OCI-LY1 (cell line): Measurements from ENCODE around the gene ASPRV1.

ENCODE experiments used
- H2AFZ ChIP-seq: fragments of 200-600 bp; sonication (generic), shearing (Covaris generic); 2 replicates; pipeline ENCODE4 v1.6.0; 2014; ENCODE audit warnings: antibody characterized with exemption, mild to moderate bottlenecking, low read length
- H3F3A ChIP-seq: fragments of 200-600 bp; sonication (generic), shearing (Covaris generic); 2 replicates; pipeline ENCODE4 v1.6.0; 2014; ENCODE audit warnings: mild to moderate bottlenecking, antibody characterized with exemption, low read length, moderate library complexity; ENCODE audit not compliant: insufficient read depth
- H3K27ac ChIP-seq: fragments of 200-600 bp; sonication (generic); 2 replicates; pipeline ENCODE4 v1.5.1; 2014; ENCODE audit warnings: low read length, mixed run types, mild to moderate bottlenecking, low read depth; ENCODE audit not compliant: poor library complexity, severe bottlenecking
- H3K27me3 ChIP-seq: fragments of 200-600 bp; sonication (generic); 2 replicates; pipeline ENCODE4 v1.6.0; 2014; ENCODE audit warnings: antibody characterized with exemption, mild to moderate bottlenecking, low read length, moderate library complexity; ENCODE audit not compliant: insufficient read depth
- H3K36me3 ChIP-seq: fragments of 200-600 bp; sonication (generic); 2 replicates; pipeline ENCODE4 v1.6.1; 2014; ENCODE audit warnings: mild to moderate bottlenecking, antibody characterized with exemption, low read length, moderate library complexity, mixed read lengths; ENCODE audit not compliant: insufficient read depth
- H3K4me1 ChIP-seq: fragments of 200-600 bp; sonication (generic); 2 replicates; pipeline ENCODE4 v1.5.1; 2014; ENCODE audit warnings: mild to moderate bottlenecking, low read length, moderate library complexity; ENCODE audit not compliant: insufficient read depth, severe bottlenecking
- H3K4me2 ChIP-seq: fragments of 200-600 bp; sonication (generic), shearing (Covaris generic); 2 replicates; pipeline ENCODE4 v1.6.1; 2014; ENCODE audit warnings: low read length
- H3K4me3 ChIP-seq: fragments of 200-600 bp; sonication (generic); 2 replicates; pipeline ENCODE4 v1.5.1; 2014; ENCODE audit warnings: low read length, low read depth, mild to moderate bottlenecking, mixed read lengths; ENCODE audit not compliant: poor library complexity, severe bottlenecking
- H3K79me2 ChIP-seq: fragments of 200-600 bp; shearing (Covaris generic); 2 replicates; pipeline ENCODE4 v1.6.1; 2016; ENCODE audit warnings: mixed run types, low read length, mixed read lengths; ENCODE audit not compliant: insufficient read depth
- H3K9ac ChIP-seq: fragments of 200-600 bp; sonication (generic), shearing (Covaris generic); 2 replicates; pipeline ENCODE4 v1.6.1; 2014; ENCODE audit warnings: mild to moderate bottlenecking, low read length, mixed read lengths
- H3K9me2 ChIP-seq: fragments of 200-600 bp; sonication (generic), shearing (Covaris generic); 2 replicates; pipeline ENCODE4 v1.6.1; 2014; ENCODE audit warnings: low read depth, mild to moderate bottlenecking, low read length, mixed read lengths
- H3K9me3 ChIP-seq: fragments of 200-600 bp; shearing (Covaris generic); 2 replicates; pipeline ENCODE4 v1.6.1; 2014; ENCODE audit warnings: low read length, mixed read lengths
- H4K20me1 ChIP-seq: fragments of 200-600 bp; sonication (generic), shearing (Covaris generic); 2 replicates; pipeline ENCODE4 v1.6.0; 2016; ENCODE audit warnings: mild to moderate bottlenecking, low read length; ENCODE audit not compliant: insufficient read depth
- CTCF ChIP-seq: fragments of 200-600 bp; sonication (generic), shearing (Covaris generic); IDR thresholded peaks from 2 replicates; pipeline ENCODE4 v1.5.1; 2017; ENCODE audit warnings: mild to moderate bottlenecking, antibody characterized with exemption, low read length, moderate library complexity, mixed read lengths
- EZH2 ChIP-seq: fragments of 200-600 bp; sonication (generic), shearing (Covaris generic); IDR thresholded peaks from 2 replicates; pipeline ENCODE4 v1.8.0; 2017; ENCODE audit warnings: borderline replicate concordance, mixed run types, mild to moderate bottlenecking, antibody characterized with exemption, low read length, moderate library complexity, mixed read lengths

Gene ASPRV1

GRCh38 chr2:69914950-69915945, 46.2 kb downstream of the ASPRV1 start, which contains the start of gene MXD1:
Gene MXD1 (plus strand): TSS chr2:69915109. CDS start chr2:69915331, 222 bp downstream.
- Histone ChIP-seq H3K27me3 (no peaks in the 10 kb centered on the region), H3K9ac (peak within 1 kb of the TSS; percentile 81), H3K9me3 (no peaks in the 10 kb centered on the region), H2AFZ (no peak within 1 kb of the TSS), H3K27ac (peak within 1 kb of the TSS; percentile 56), H3K9me2 (no peaks in the 10 kb centered on the region), H3K4me1 (peaks cover 49% of the 10 kb centered on the region), H3K79me2 (peaks cover 4% of the 10 kb centered on the region; the same call in 1 of the 2 replicates), H4K20me1 (no peaks in the 10 kb centered on the region), H3K36me3 (peaks cover 27% of the 10 kb centered on the region; the same call in 1 of the 2 replicates), H3K4me3 (peak within 1 kb of the TSS; percentile 90), H3F3A (0 out of 2 replicates have a peak, but pooled peaks cover 9% of the 10 kb centered on the region), H3K4me2 (peak within 1 kb of the TSS; percentile 77)
- TF ChIP-seq CTCF, result no peak
- TF ChIP-seq EZH2, result no peak

GRCh38 chr2:69914164-69914949, 47.1 kb downstream of the ASPRV1 start:
- H3K9me3 ChIP-seq, result no peaks in the 10 kb centered on the region
- 0 out of 2 replicates have a peak, but pooled peaks cover 9% of the 10 kb centered on the region for H3F3A ChIP-seq
- no peak for TF ChIP-seq EZH2
- no peak for TF ChIP-seq CTCF
- H3K4me2 ChIP-seq, result peak overlapping the region; percentile 77
- H3K27ac ChIP-seq, result peak overlapping the region; percentile 56
- H3K36me3 ChIP-seq, result peaks cover 20% of the 10 kb centered on the region; the same call in 1 of the 2 replicates
- no peaks in the 10 kb centered on the region for H3K27me3 ChIP-seq
- H3K4me3 ChIP-seq, result peak overlapping the region; percentile 90
- H3K9me2 ChIP-seq, result no peaks in the 10 kb centered on the region
- no peak overlapping the region for H2AFZ ChIP-seq
- H3K9ac ChIP-seq, result peak overlapping the region; percentile 80
- H3K79me2 ChIP-seq, result peaks cover 4% of the 10 kb centered on the region; the same call in 1 of the 2 replicates
- peaks cover 49% of the 10 kb centered on the region for H3K4me1 ChIP-seq
- no peaks in the 10 kb centered on the region for H4K20me1 ChIP-seq

DNA sequence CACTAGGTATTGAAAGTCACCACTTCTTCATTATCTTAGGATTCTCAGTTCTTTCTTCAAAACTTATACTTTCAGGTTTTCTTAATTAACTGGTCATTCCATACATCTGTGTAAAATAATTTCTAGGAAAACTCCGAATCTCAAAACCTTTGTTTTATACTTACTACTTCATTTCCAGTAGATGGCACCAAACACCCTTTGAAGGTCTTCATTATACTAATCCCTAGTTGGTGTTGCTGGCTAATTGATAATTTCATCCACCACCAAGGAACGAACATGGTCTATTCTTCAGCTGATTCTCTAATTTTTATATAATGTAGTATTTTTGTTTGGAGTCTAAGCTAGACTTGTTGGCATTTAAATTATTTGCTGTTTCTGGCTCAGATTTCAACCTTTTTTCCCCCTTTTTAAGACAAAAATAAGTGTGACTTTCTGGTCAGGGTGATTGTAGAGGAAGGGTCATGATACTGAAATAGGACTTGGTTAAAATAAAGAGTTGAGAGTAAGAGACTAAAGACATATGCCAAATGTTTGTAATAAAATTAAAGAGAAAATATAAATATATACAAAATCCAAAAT, 49.4 kb downstream of the ASPRV1 start:
- Histone ChIP-seq H3K27ac (no peak overlapping the region), H2AFZ (no peak overlapping the region), H3K9ac (no peak overlapping the region)

More for the DNA sequence above, 49.4 kb downstream of the ASPRV1 start:
- no peak overlapping the region for H3K4me3 ChIP-seq
- peaks cover 31% of the 10 kb centered on the region for H3K4me1 ChIP-seq
- no peaks in the 10 kb centered on the region for H3K9me3 ChIP-seq
- peak; percentile 67 for TF ChIP-seq CTCF
- TF ChIP-seq EZH2, result no peak
- H3K36me3 ChIP-seq, result peaks cover 29% of the 10 kb centered on the region; the same call in 1 of the 2 replicates
- H3K27me3 ChIP-seq, result no peaks in the 10 kb centered on the region
- no peak overlapping the region for H3K4me2 ChIP-seq
- no peaks in the 10 kb centered on the region for H4K20me1 ChIP-seq
- 0 out of 2 replicates have a peak, but pooled peaks cover 9% of the 10 kb centered on the region for H3F3A ChIP-seq
- H3K79me2 ChIP-seq, result peaks cover 4% of the 10 kb centered on the region; the same call in 1 of the 2 replicates
- no peaks in the 10 kb centered on the region for H3K9me2 ChIP-seq
